Activated naive CD4-positive, alpha-beta T cell treated with anti-CD3 and anti-CD28 coated beads for 36 hours (primary cell): Measurements from ENCODE around the gene PICK1. TPM values are rescaled to one million over a fixed set of nuclear protein-coding genes. Genes with fewer than 3 reads are reported as not detected.
"Not testable (repeated sequence)": the region's sequence is repeated elsewhere in the genome, so short reads cannot be mapped to it uniquely, and the experiment has no call there.

Experiments used
- CTCF ChIA-PET: fragments of 350-600 bp; sonication (Branson Sonifier 250); formaldehyde crosslinking; loops from one replicate; lab custom pipeline; 2021; ENCODE audit warnings: antibody characterized with exemption; lab: Charles Lee
- DNase-seq: peaks from one replicate; pipeline ENCODE4 v3.0.0-alpha.2; 2020
- H3K27ac Mint-ChIP-seq: one replicate; pipeline ENCODE4 v1.8.0; 2021; ENCODE audit warnings: mild to moderate bottlenecking, mixed read lengths
- H3K27me3 Mint-ChIP-seq: one replicate; pipeline ENCODE4 v1.8.0; 2021; ENCODE audit warnings: low read depth, mixed read lengths
- H3K36me3 Mint-ChIP-seq: one replicate; pipeline ENCODE4 v1.8.0; 2021; ENCODE audit warnings: low read depth, mixed read lengths
- H3K4me1 Mint-ChIP-seq: one replicate; pipeline ENCODE4 v1.8.0; 2021; ENCODE audit warnings: low read depth, mixed read lengths
- H3K4me3 Mint-ChIP-seq: one replicate; pipeline ENCODE4 v1.8.0; 2021; ENCODE audit warnings: mild to moderate bottlenecking, moderate library complexity, mixed read lengths
- H3K9me3 Mint-ChIP-seq: one replicate; pipeline ENCODE4 v1.8.0; 2021; ENCODE audit warnings: mixed read lengths
- intact Hi-C: fragments of 100-400 bp; cut with micrococcal nuclease; formaldehyde crosslinking; loops from one replicate; pipeline ENCODE4 v1.15.1; 2023
- total RNA-seq, 2 experiments: library from RNA; stranded (reverse); gene quantifications; one replicate each; pipeline ENCODE4 v1.2.3, GENCODE V29; 2021

PICK1 gene
- total RNA-seq, 2 experiments from 2014 or later: 17.9 to 22.1 TPM

DNA sequence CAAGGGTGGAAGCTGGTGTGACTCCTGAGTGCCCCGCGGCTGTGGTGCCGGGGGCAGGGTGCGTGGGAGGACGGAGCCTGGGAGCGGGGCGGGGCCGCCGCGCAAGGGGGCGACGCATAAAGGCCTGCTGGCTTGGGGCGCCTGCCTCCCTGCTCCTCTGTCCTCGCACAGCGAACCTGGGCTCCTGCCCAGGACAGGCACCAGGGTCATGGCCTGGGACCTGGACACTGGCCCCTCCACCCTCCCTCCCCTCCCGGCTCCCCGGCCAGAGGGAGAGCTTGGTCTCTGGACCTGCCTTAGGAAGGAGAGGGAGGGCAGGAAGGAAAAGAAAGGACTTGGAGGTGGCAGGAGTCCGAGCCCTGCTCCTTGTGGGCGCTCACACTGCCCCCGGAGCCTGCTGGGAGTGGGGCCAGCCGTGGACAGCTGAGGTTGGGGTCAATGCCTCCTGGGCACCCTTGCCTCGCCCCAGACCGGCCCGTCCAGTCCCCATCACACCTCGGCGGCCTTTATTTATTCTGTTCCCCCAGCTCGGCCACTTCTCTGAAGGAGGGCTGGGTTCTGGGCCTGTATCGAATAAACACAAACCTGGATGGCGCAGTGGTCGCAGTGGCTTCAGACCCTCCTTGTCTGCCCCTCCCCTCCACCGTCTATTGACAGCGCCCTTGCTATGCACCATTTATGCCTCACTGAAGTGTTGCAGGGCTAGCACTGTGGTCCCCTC lies 18.1 kb downstream of the PICK1 start:
- CTCF ChIA-PET: no interaction called here
- no peak overlapping the region for H3K4me3 Mint-ChIP-seq
- no peak overlapping the region for H3K27ac Mint-ChIP-seq
- no peak for DNase-seq
- intact Hi-C loops: no loop called here
- peaks cover 12% of the 10 kb centered on the region for H3K36me3 Mint-ChIP-seq
- H3K27me3 Mint-ChIP-seq: peaks cover 8% of the 10 kb centered on the region
- H3K9me3 Mint-ChIP-seq: no peaks in the 10 kb centered on the region
- H3K4me1 Mint-ChIP-seq: no peaks in the 10 kb centered on the region

DNA sequence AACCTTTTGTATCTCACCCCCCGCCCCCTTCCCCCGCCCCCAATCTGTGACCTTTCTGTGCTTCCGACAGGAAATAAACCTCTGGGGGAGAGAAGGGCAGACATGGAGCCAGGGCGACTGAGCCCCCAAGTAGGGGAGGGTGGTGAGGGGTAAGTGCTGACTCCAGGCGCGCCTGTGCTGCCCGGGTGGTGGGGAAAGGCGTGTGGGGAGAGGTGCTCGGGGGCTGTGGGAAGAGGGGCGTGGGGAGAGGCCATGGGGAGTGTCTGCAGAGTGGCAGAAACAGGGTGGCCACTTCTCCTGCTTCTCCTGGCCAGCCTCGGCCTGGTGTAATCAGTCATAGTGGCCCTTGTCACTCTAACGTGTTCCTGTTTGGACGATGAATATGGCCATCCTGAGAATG lies 18.8 kb downstream of the PICK1 start:
- DNase-seq: no peak
- Mint-ChIP-seq H3K4me1 (no peaks in the 10 kb centered on the region), H3K27ac (no peak overlapping the region), H3K36me3 (peaks cover 7% of the 10 kb centered on the region), H3K27me3 (peaks cover 14% of the 10 kb centered on the region), H3K4me3 (no peak overlapping the region), H3K9me3 (no peaks in the 10 kb centered on the region)
- CTCF ChIA-PET: no interaction called here
- intact Hi-C loops: no loop called here

DNA sequence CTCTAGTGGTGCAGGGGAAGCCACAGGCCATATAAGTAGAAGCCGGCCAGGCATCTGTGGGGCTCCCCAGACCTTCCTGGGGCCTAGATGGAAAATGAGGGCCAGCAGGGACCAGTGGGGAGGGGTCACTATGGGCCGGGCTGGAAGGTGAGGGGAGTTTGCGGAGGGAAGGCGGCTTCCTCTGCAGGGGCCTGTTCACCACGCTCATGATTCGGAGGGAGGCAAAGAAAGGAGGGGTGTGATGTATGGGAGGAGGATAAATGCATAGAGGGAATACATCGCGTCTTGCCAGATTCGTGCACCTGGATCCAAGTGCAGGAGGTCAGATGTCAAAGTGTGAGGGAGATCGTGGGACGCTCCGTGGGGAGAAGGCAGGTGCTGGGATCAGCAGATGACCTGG lies 19.9 kb downstream of the PICK1 start:
- H3K36me3 Mint-ChIP-seq: peaks cover 7% of the 10 kb centered on the region
- no peaks in the 10 kb centered on the region for H3K9me3 Mint-ChIP-seq

DNA sequence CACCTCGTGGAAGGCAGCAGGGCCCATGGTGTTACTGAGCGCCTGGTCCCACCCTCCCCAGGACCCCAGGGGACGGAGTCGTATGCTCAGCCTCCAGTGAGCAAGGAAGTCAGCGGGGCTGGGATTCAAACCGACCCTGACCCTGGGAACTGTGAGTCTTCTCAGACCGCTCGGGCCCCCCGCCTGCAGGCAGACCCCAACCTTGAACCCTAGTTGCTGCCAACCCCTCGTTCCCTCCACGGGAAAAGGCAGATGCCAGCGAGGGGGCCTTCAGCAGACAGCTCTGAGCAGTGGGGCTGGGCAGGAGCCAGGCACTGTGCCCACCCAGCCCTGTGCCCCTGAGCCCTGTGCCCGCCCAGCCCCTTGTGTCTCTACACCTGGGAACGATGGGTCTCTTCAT lies 20.4 kb downstream of the PICK1 start:
- H3K36me3 Mint-ChIP-seq: peaks cover 4% of the 10 kb centered on the region
- H3K27me3 Mint-ChIP-seq: peaks cover 19% of the 10 kb centered on the region
- no peak overlapping the region for H3K27ac Mint-ChIP-seq
- no peaks in the 10 kb centered on the region for H3K9me3 Mint-ChIP-seq
- DNase-seq: no peak
- no peaks in the 10 kb centered on the region for H3K4me1 Mint-ChIP-seq
- intact Hi-C loops: no loop called here
- CTCF ChIA-PET: no interaction called here
- no peak overlapping the region for H3K4me3 Mint-ChIP-seq

More for the DNA sequence above, 19.9 kb downstream of the PICK1 start:
- CTCF ChIA-PET: no interaction called here
- Mint-ChIP-seq H3K4me3 (no peak overlapping the region), H3K4me1 (no peaks in the 10 kb centered on the region), H3K27ac (no peak overlapping the region), H3K27me3 (peaks cover 18% of the 10 kb centered on the region)
- intact Hi-C loops: no loop called here
- DNase-seq: no peak

- no peak for DNase-seq
- Mint-ChIP-seq H3K27me3 (peaks cover 19% of the 10 kb centered on the region), H3K9me3 (no peaks in the 10 kb centered on the region), H3K27ac (no peak overlapping the region), H3K36me3 (peaks cover 1% of the 10 kb centered on the region), H3K4me3 (no peak overlapping the region), H3K4me1 (no peaks in the 10 kb centered on the region)
- intact Hi-C loops: no loop called here
- CTCF ChIA-PET: no interaction called here
Observed at GRCh38 chr22:38078046-38078840, 21.0 kb downstream of the PICK1 start.

- H3K9me3 Mint-ChIP-seq, DNase-seq, H3K27ac Mint-ChIP-seq, H3K4me3 Mint-ChIP-seq, H3K36me3 Mint-ChIP-seq, H3K4me1 Mint-ChIP-seq, intact Hi-C loops: not testable (repeated sequence)
- CTCF ChIA-PET: interaction anchor here (0.7 kb wide), 1 partner anchor 154 kb away, joined by 3 read pairs; no protein-coding TSS in a partner anchor
- peaks cover 19% of the 10 kb centered on the region for H3K27me3 Mint-ChIP-seq
Observed at GRCh38 chr22:38079208-38079607, 22.0 kb downstream of the PICK1 start.

DNA sequence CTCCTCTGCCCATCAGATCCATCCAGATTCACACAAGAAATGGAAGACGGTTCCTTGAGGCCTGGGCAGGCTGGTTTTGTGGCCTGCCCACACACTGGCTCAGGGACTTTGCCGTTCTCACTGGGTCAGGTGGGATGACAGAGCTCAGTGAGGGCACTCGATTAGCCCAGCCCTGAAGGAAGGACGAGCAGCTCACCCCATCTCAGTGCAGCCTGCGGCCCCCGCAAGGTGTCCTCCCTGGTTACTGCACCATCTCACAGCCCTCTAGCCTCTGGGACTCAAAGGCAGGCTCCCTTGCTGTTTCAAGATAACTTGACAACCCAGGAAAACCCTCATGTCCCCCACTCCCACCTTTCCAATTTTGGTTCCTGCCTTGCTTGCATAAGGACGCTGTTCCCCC lies 22.6 kb downstream of the PICK1 start:
- peaks cover 19% of the 10 kb centered on the region for H3K27me3 Mint-ChIP-seq
- intact Hi-C loops: no loop called here

GRCh38 chr22:38080474-38080849 lies 23.3 kb downstream of the PICK1 start:
- intact Hi-C loops: no loop called here
- Mint-ChIP-seq H3K27ac (no peak overlapping the region), H3K36me3 (no peaks in the 10 kb centered on the region), H3K4me3 (no peak overlapping the region), H3K4me1 (no peaks in the 10 kb centered on the region), H3K9me3 (no peaks in the 10 kb centered on the region), H3K27me3 (peaks cover 19% of the 10 kb centered on the region)
- CTCF ChIA-PET: no interaction called here
- no peak for DNase-seq

More for the DNA sequence above, 22.6 kb downstream of the PICK1 start:
- no peak for DNase-seq
- CTCF ChIA-PET: no interaction called here
- Mint-ChIP-seq H3K4me3 (no peak overlapping the region), H3K4me1 (no peaks in the 10 kb centered on the region), H3K36me3 (no peaks in the 10 kb centered on the region), H3K9me3 (no peaks in the 10 kb centered on the region), H3K27ac (no peak overlapping the region)

DNA sequence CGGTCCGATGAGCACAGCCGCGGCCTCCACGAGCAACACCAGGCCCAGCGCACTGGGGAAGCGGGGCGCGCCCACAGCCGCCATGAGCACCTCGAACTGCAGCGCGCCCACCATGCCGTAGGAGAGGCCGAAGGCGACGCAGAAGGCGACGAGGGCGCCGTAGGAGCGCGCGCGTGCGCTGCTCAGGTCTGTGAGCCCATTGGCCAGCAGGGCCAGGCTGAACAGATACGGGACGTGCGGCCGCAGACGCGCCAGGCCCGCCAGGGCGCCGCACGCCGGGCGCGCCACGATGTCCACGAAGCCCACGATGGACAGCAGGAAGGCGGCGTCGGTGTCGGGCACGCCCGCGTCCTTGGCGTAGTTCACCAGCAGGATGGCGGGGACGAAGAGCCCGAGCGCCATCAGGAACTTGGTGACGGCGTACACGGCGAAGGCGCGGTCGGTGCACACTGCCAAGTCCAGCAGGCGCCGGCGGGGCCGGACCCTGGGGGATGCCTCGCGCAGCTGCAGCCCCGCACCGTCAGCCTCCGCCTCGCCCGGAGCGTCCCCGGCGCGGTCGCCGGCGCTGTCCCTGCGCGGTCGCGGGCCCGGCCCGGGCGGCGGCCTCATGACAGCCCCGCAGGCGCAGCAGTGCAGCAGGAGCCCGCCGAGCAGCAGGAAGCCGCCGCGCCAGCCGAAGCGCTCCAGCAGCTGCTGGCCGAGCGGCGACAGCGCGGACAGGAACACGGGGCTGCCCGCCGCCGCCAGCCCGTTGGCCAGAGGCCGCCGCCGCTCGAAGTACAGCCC lies 23.8 kb downstream of the PICK1 start:
- H3K36me3 Mint-ChIP-seq: no peaks in the 10 kb centered on the region
- CTCF ChIA-PET: no interaction called here
- no peak for DNase-seq

GRCh38 chr22:38081636-38081940 lies 24.4 kb downstream of the PICK1 start:
- CTCF ChIA-PET: no interaction called here
- peaks cover 19% of the 10 kb centered on the region for H3K27me3 Mint-ChIP-seq
- intact Hi-C loops: no loop called here
- no peaks in the 10 kb centered on the region for H3K9me3 Mint-ChIP-seq
- H3K36me3 Mint-ChIP-seq: no peaks in the 10 kb centered on the region
- no peak overlapping the region for H3K27ac Mint-ChIP-seq
- no peak overlapping the region for H3K4me3 Mint-ChIP-seq
- H3K4me1 Mint-ChIP-seq: no peaks in the 10 kb centered on the region
- no peak for DNase-seq

More for the DNA sequence above, 23.8 kb downstream of the PICK1 start:
- peaks cover 19% of the 10 kb centered on the region for H3K27me3 Mint-ChIP-seq
- no peak overlapping the region for H3K27ac Mint-ChIP-seq
- no peaks in the 10 kb centered on the region for H3K4me1 Mint-ChIP-seq
- intact Hi-C loops: no loop called here
- no peaks in the 10 kb centered on the region for H3K9me3 Mint-ChIP-seq
- H3K4me3 Mint-ChIP-seq: no peak overlapping the region

- Mint-ChIP-seq H3K4me1 (no peaks in the 10 kb centered on the region), H3K27me3 (peaks cover 19% of the 10 kb centered on the region), H3K9me3 (no peaks in the 10 kb centered on the region), H3K27ac (no peak overlapping the region), H3K36me3 (no peaks in the 10 kb centered on the region), H3K4me3 (no peak overlapping the region)
- no peak for DNase-seq
- intact Hi-C loops: no loop called here
- CTCF ChIA-PET: no interaction called here
Observed at GRCh38 chr22:38081941-38082828, 25.0 kb downstream of the PICK1 start.
